ENCODE data around the gene RFC5. TPM values are rescaled to one million over a fixed set of nuclear protein-coding genes. Genes with fewer than 3 reads are reported as not detected.
"Not testable (repeated sequence)": the region's sequence is repeated elsewhere in the genome, so short reads cannot be mapped to it uniquely, and the experiment has no call there.

Gene RFC5
- total and polyA plus RNA-seq, 2 of the 8 experiments (the other 6 are each of a cell fraction or from before 2014, with no cell fraction given): 34.4 to 40.6 TPM

DNA sequence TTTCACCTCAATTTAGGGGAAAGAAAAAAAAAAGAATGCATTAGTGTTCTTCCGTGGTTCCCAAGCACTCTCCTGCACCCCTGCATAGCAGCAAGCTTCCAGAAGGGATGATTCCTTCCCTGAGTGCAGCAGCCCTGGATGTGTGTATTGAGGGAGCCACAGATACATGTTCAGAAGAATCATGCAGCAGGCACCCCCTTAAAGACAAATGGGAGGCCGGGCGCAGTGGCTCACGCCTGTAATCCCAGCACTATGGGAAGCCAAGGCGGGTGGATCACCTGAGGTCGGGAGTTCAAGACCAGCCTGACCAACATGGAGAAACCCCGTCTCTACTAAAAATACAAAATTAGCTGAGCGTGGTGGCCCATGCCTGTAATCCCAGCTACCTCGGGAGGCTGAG lies 65.0 kb downstream of the RFC5 start:
- H4K5ac ChIP-seq (ENCODE audit: insufficient read length, low read depth, low read length); H4K20me1 ChIP-seq (replicated peaks in 1 of 2; ENCODE audit: control insufficient read depth in 1 of 2, insufficient read depth in 2 of 2, low read length in 2 of 2); H4K91ac ChIP-seq (replicated peaks; ENCODE audit: insufficient read length, low read length); H2BK12ac ChIP-seq (ENCODE audit: low read depth, low read length); H3K27ac ChIP-seq (ENCODE audit: low read depth, low read length); H3K56ac ChIP-seq (replicated peaks; ENCODE audit: insufficient read length, low read depth, low read length); H3K27me3 ChIP-seq (replicated peaks in 1 of 4; ENCODE audit: control insufficient read depth in 3 of 4, extremely low read depth in 1 of 4, insufficient read depth in 3 of 4, low read length in 3 of 4); H3K18ac ChIP-seq (ENCODE audit: extremely low read depth, low read length); H2BK15ac ChIP-seq (ENCODE audit: low read length); H3K4me2 ChIP-seq (ENCODE audit: insufficient read depth in 1 of 2, low read depth in 2 of 2, low read length in 2 of 2); DNase-seq (ENCODE audit: low read depth in 1 of 2, low spot score in 2 of 2); H3K23me2 ChIP-seq (ENCODE audit: low read depth, low read length); H3K4ac ChIP-seq (replicated peaks; ENCODE audit: insufficient read length, low read depth, low read length); H2BK5ac ChIP-seq (ENCODE audit: low read depth, low read length); H2BK20ac ChIP-seq (ENCODE audit: low read length); H3K14ac ChIP-seq (ENCODE audit: insufficient read length); H3K9me3 ChIP-seq (ENCODE audit: insufficient read depth in 2 of 2, low read depth in 1 of 2, low read length in 1 of 2); H3K79me1 ChIP-seq (ENCODE audit: low read depth, low read length); H2AK5ac ChIP-seq (ENCODE audit: low read depth, low read length); H2BK120ac ChIP-seq (replicated peaks; ENCODE audit: low read depth, low read length); FAIRE-seq; H3K4me3 ChIP-seq (ENCODE audit: extremely low read depth in 1 of 4, insufficient read depth in 2 of 4, low read depth in 3 of 4, low read length in 4 of 4); H3K23ac ChIP-seq (ENCODE audit: insufficient read length); H3K4me1 ChIP-seq (replicated peaks in 1 of 4; ENCODE audit: control insufficient read depth in 3 of 4, insufficient read depth in 4 of 4, low read length in 3 of 4); H3K9ac ChIP-seq (replicated peaks in 1 of 4; ENCODE audit: extremely low read depth in 1 of 4, low read depth in 3 of 4, low read length in 3 of 4); H2AFZ ChIP-seq (ENCODE audit: low read length); H4K8ac ChIP-seq (ENCODE audit: extremely low read depth, insufficient read depth, low read length): not testable (repeated sequence)
- Histone ChIP-seq H3K36me3 (ENCODE audit: control insufficient read depth in 2 of 4, insufficient read depth in 4 of 4, low read length in 3 of 4) (peaks cover 9 to 48% (median 29%) of the 10 kb centered on the region in 4 experiments), H3K79me2 (ENCODE audit: control insufficient read depth in 1 of 2, insufficient read depth in 2 of 2, low read length in 2 of 2) (peaks cover 0 to 10% of the 10 kb centered on the region in 2 experiments; a peak in 2 of 4 replicates)
- ChIA-PET POLR2A (ENCODE audit: partially characterized antibody) (interaction anchor here (0.5 to 8.3 kb wide), 4 partner anchors 10 to 23 kb away, joined by 3 to 106 read pairs (median 4); partner anchors contain the start of gene WSB2), CTCF (ENCODE audit: partially characterized antibody) (interaction anchor here (1.2 to 1.7 kb wide), 2 partner anchors 13 to 17 kb away, joined by 3 to 5 read pairs; no protein-coding TSS in a partner anchor)
- 90% methylated on average over 9 of the region's 9 CpGs; no CpG with 5 or more reads in 1 of the 2 experiments for WGBS, 2 experiments (ENCODE audit: extremely low coverage in 1 of 2, insufficient coverage in 1 of 2, insufficient read length in 1 of 2, insufficient replicate concordance in 2 of 2, low coverage in 1 of 2, low lambda C conversion rate in 2 of 2, missing lambda C conversion rate in 1 of 2)

Small RNA genes within 50 kb of the gene (small RNA-seq; reads per million reads assigned to genes)
- gene AC131159.1 (ENCODE audit: insufficient read depth): not detected

Other genes with a start within 250 kb of the RFC5 start
- 2.1 and 2.2 TPM in 2 replicates for gene KSR2, start 47.7 kb upstream of the RFC5 start, total RNA-seq (2021; fragmentation: NEBNext Ultra II Directional; extraction: Animal tissue kit (Norgen Biotek cat#: 25700))
- gene KSR2, start 47.7 kb upstream of the RFC5 start, polyA plus RNA-seq (2011; rRNA removed): 0.60 and 0.74 TPM in 2 replicates
- 58.2 and 70.0 TPM in 2 replicates for gene WSB2, start 44.5 kb downstream of the RFC5 start, total RNA-seq (2021; fragmentation: NEBNext Ultra II Directional; extraction: Animal tissue kit (Norgen Biotek cat#: 25700))
- 47.1 and 47.5 TPM in 2 replicates for gene WSB2, start 44.5 kb downstream of the RFC5 start, polyA plus RNA-seq (2011; rRNA removed)
- gene VSIG10, start 87.3 kb downstream of the RFC5 start, total RNA-seq (2021; fragmentation: NEBNext Ultra II Directional; extraction: Animal tissue kit (Norgen Biotek cat#: 25700)): 93.6 and 96.8 TPM in 2 replicates
- 34.4 and 42.7 TPM in 2 replicates for gene VSIG10, start 87.3 kb downstream of the RFC5 start, polyA plus RNA-seq (2011; rRNA removed)
- gene PEBP1, start 119.4 kb downstream of the RFC5 start, total RNA-seq (2021; fragmentation: NEBNext Ultra II Directional; extraction: Animal tissue kit (Norgen Biotek cat#: 25700)): 444 and 458 TPM in 2 replicates
- gene PEBP1, start 119.4 kb downstream of the RFC5 start, polyA plus RNA-seq (2011; rRNA removed): 580 and 622 TPM in 2 replicates